Endodermal cell (in vitro differentiated cells): ENCODE results near the gene SINHCAF. TPM values are rescaled to one million over a fixed set of nuclear protein-coding genes. Genes with fewer than 3 reads are reported as not detected.

Source experiments
- DNase-seq: peaks from one replicate; pipeline ENCODE4 v3.0.0-alpha.2; 2017
- H3K27ac ChIP-seq: 2 replicates; pipeline ENCODE4 v1.5.1; 2013; ENCODE audit warnings: mild to moderate bottlenecking, low read depth, low read length, moderate library complexity
- H3K27me3 ChIP-seq: 2 replicates; pipeline ENCODE4 v1.6.1; 2013; ENCODE audit warnings: mild to moderate bottlenecking, low read length, moderate library complexity; ENCODE audit not compliant: insufficient read depth, control insufficient read depth, poor library complexity, severe bottlenecking
- H3K36me3 ChIP-seq: 2 replicates; pipeline ENCODE4 v1.7.0; 2013; ENCODE audit warnings: mild to moderate bottlenecking, low read length, moderate library complexity; ENCODE audit not compliant: control insufficient read depth, insufficient read depth
- H3K4me1 ChIP-seq: one replicate; pipeline ENCODE4 v1.7.0; 2013; ENCODE audit warnings: low read length; ENCODE audit not compliant: control insufficient read depth, insufficient read depth
- H3K4me3 ChIP-seq: 2 replicates; pipeline ENCODE4 v1.5.1; 2013; ENCODE audit warnings: mild to moderate bottlenecking, low read length, moderate library complexity
- H3K9ac ChIP-seq: 2 replicates; pipeline ENCODE4 v1.6.1; 2013; ENCODE audit warnings: mild to moderate bottlenecking, low read length, moderate library complexity; ENCODE audit not compliant: poor library complexity, severe bottlenecking; ENCODE audit errors: extremely low read depth
- H3K9me3 ChIP-seq: 2 replicates; pipeline ENCODE4 v1.6.1; 2013; ENCODE audit warnings: mild to moderate bottlenecking, low read length, moderate library complexity; ENCODE audit not compliant: control insufficient read depth
- H3K27ac Mint-ChIP-seq: 2 replicates; pipeline ENCODE4 v1.8.0; 2020; ENCODE audit warnings: mixed read lengths
- H3K27me3 Mint-ChIP-seq: 2 replicates; pipeline ENCODE4 v1.8.0; 2021; ENCODE audit warnings: mild to moderate bottlenecking, mixed read lengths; ENCODE audit not compliant: insufficient read depth
- H3K36me3 Mint-ChIP-seq: 2 replicates; pipeline ENCODE4 v1.8.0; 2020; ENCODE audit warnings: low read depth, mixed read lengths
- H3K4me1 Mint-ChIP-seq: 2 replicates; pipeline ENCODE4 v1.8.0; 2020; ENCODE audit warnings: mixed read lengths
- H3K4me3 Mint-ChIP-seq: 2 replicates; pipeline ENCODE4 v1.8.0; 2020; ENCODE audit warnings: mild to moderate bottlenecking, moderate library complexity, mixed read lengths
- H3K9me3 Mint-ChIP-seq: 2 replicates; pipeline ENCODE4 v1.8.0; 2020; ENCODE audit warnings: mild to moderate bottlenecking, mixed read lengths
- WGBS, 2 experiments: methylation state at CpG; one replicate each; pipeline versions ENCODE4 v1.1.5 to v1.1.7; 2013; ENCODE audit warnings: missing lambda C conversion rate in 2 of 2, mixed read lengths in 1 of 2; ENCODE audit not compliant: insufficient coverage in 1 of 2, insufficient read length in 1 of 2; 5-methylcytosine and 5-hydroxymethylcytosine counted together
- total RNA-seq, 2 donors: library from RNA; stranded (reverse); fragmentation: NEBNext Ultra II Directional in 1 of 2; extraction: Animal tissue kit (Norgen Biotek cat#: 25700) in 1 of 2; gene quantifications; 2 replicates in 1 of 2; 3 replicates in 1 of 2; pipeline ENCODE4 v1.2.1, GENCODE V29; 2021
- TF ChIP-seq, protein P1 (sequence below): fragments of 200-600 bp; sonication (generic); conservative IDR thresholded peaks from 2 replicates; pipeline ENCODE4 v1.5.0; 2021; ENCODE audit warnings: antibody characterized with exemption, mild to moderate bottlenecking

Gene SINHCAF
- total RNA-seq, 2 donors from 2014 or later, result 323 to 779 TPM

DNA sequence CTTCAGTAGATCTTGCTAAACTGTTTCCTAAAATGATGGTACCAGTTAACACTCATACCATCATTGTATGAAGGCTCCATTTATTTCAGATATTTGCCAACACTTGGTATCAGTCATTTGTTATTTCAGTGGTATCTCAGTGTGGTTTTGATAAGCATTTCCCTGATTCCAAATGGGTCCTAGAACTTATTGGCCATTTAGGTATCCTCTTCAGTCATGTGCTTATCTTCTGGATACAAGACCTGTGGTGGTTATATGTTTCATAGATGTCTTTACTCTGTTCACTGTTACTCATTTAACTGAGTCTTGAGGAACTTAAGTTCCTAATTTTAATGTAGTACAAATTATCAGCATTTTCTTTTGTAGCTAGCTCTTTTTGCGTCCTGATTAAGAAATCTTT, 13.5 kb downstream of the SINHCAF start:
- no peaks in the 10 kb centered on the region for H3K27me3 Mint-ChIP-seq
- Histone ChIP-seq H3K4me3 (no peak overlapping the region), H3K27ac (no peak overlapping the region), H3K9me3 (peaks cover 23% of the 10 kb centered on the region), H3K9ac (no peak overlapping the region), H3K27me3 (no peaks in the 10 kb centered on the region), H3K36me3 (peaks cover 53% of the 10 kb centered on the region), H3K4me1 (peaks cover 8% of the 10 kb centered on the region)
- 91% methylated on average over 1 of the region's 1 CpG; no CpG with 5 or more reads in 1 of the 2 experiments for WGBS, 2 experiments
- H3K4me3 Mint-ChIP-seq, result no peak overlapping the region
- peaks cover 63% of the 10 kb centered on the region for H3K36me3 Mint-ChIP-seq
- H3K4me1 Mint-ChIP-seq, result peaks cover 59% of the 10 kb centered on the region
- H3K9me3 Mint-ChIP-seq, result no peaks in the 10 kb centered on the region
- DNase-seq, result no peak
- TF ChIP-seq, protein P1, sequence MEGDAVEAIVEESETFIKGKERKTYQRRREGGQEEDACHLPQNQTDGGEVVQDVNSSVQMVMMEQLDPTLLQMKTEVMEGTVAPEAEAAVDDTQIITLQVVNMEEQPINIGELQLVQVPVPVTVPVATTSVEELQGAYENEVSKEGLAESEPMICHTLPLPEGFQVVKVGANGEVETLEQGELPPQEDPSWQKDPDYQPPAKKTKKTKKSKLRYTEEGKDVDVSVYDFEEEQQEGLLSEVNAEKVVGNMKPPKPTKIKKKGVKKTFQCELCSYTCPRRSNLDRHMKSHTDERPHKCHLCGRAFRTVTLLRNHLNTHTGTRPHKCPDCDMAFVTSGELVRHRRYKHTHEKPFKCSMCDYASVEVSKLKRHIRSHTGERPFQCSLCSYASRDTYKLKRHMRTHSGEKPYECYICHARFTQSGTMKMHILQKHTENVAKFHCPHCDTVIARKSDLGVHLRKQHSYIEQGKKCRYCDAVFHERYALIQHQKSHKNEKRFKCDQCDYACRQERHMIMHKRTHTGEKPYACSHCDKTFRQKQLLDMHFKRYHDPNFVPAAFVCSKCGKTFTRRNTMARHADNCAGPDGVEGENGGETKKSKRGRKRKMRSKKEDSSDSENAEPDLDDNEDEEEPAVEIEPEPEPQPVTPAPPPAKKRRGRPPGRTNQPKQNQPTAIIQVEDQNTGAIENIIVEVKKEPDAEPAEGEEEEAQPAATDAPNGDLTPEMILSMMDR, result no peak
- H3K27ac Mint-ChIP-seq, result no peak overlapping the region

DNA sequence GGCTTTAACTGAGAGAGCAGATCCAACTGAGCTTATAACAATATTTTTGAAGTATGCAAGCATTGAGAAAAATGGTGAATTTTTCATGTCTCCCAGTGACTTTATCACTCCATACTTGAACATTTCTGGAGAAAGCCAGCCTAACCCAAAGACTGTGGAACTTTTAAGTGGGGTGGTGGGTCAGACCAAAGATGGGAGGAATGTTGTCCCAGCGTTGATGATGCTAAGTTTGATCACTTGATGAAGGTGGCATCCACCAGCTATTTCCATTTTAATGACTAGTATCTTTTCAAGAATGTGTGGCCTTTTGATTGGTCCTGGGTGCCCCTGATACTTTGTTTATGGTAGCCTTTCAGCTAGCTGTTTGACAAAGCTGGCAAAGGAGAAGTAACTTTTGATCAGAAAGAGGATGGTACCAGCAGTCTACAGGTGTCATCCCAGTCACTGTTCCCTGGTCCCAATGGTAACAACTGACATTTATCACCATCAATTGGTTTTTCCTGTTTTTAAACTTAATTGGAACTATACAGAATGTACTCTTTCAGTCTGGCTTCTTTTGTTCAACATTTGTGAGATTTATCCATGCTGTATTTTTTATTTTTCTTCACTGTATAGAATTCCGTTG, 14.2 kb downstream of the SINHCAF start:
- Mint-ChIP-seq H3K4me3 (no peak overlapping the region), H3K27ac (peak overlapping the region; percentile 62)

DNA sequence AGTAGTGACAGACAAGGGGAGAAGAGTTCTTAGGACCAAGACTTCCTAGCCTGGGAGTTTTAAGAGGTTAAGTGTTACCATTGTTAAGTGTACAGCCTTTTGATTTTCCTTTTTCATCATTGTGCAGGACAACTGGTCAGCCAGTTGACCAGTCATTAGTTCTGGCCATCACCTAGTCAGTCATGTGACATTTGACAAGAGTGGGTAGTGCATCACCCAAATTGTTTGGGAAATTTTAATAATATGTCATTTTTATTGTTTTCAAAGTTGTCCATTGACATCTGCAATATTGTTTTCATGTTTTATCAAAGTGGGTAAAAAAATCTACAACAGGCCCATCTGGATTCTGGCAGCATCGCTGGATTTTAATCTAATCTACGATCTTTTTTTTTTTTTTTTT, 15.5 kb downstream of the SINHCAF start:
- DNase-seq, result no peak
- Mint-ChIP-seq H3K4me1 (peaks cover 62% of the 10 kb centered on the region), H3K27ac (peak overlapping the region; percentile 62), H3K36me3 (peaks cover 73% of the 10 kb centered on the region), H3K4me3 (no peak overlapping the region), H3K27me3 (no peaks in the 10 kb centered on the region), H3K9me3 (no peaks in the 10 kb centered on the region)
- 97 to 100% methylated on average over 2 of the region's 2 CpGs for WGBS, 2 experiments
- TF ChIP-seq, protein P1, result no peak
- Histone ChIP-seq H3K27me3 (no peaks in the 10 kb centered on the region), H3K9me3 (peaks cover 23% of the 10 kb centered on the region), H3K9ac (no peak overlapping the region), H3K4me3 (peak overlapping the region; percentile 17), H3K4me1 (peaks cover 14% of the 10 kb centered on the region), H3K36me3 (peaks cover 66% of the 10 kb centered on the region), H3K27ac (no peak overlapping the region)

More for the DNA sequence above, 14.2 kb downstream of the SINHCAF start:
- no peak overlapping the region for H3K4me3 ChIP-seq
- H3K36me3 ChIP-seq, result peaks cover 57% of the 10 kb centered on the region
- DNase-seq, result no peak
- no peaks in the 10 kb centered on the region for H3K27me3 Mint-ChIP-seq
- TF ChIP-seq, protein P1, result no peak
- H3K9me3 Mint-ChIP-seq, result no peaks in the 10 kb centered on the region
- peaks cover 23% of the 10 kb centered on the region for H3K9me3 ChIP-seq
- H3K9ac ChIP-seq, result no peak overlapping the region
- peaks cover 66% of the 10 kb centered on the region for H3K36me3 Mint-ChIP-seq
- no peaks in the 10 kb centered on the region for H3K27me3 ChIP-seq
- 100% methylated on average over 1 to 2 of the region's 2 CpGs for WGBS, 2 experiments
- no peak overlapping the region for H3K27ac ChIP-seq
- peaks cover 9% of the 10 kb centered on the region for H3K4me1 ChIP-seq
- H3K4me1 Mint-ChIP-seq, result peaks cover 57% of the 10 kb centered on the region
